Measurements from ENCODE around the gene ZFP64.
A peak's percentile ranks its signal among the peaks of the same experiment; 100 is the strongest.
"Not testable (repeated sequence)": the region's sequence is repeated elsewhere in the genome, so short reads cannot be mapped to it uniquely, and the experiment has no call there.

Gene ZFP64

GRCh38 chr20:52191132-52191915 lies at the start of gene ZFP64:
Gene ZFP64, minus strand, starts transcription at chr20:52191779. Its CDS starts 143 bp downstream, at chr20:52191636.
- peak; percentile 78 for DNase-seq

- no peak for DNase-seq
Observed at GRCh38 chr20:52240802-52241201, 49.2 kb upstream of the ZFP64 start.

- DNase-seq: no peak
Observed at GRCh38 chr20:52239102-52239501, 47.5 kb upstream of the ZFP64 start.

- DNase-seq: no peak
Observed at GRCh38 chr20:52236292-52236691, 44.7 kb upstream of the ZFP64 start.

GRCh38 chr20:52235129-52235528 lies 43.5 kb upstream of the ZFP64 start:
- DNase-seq: no peak

GRCh38 chr20:52234302-52235045 lies 42.9 kb upstream of the ZFP64 start:
- no peak for DNase-seq

GRCh38 chr20:52231230-52231746 lies 39.7 kb upstream of the ZFP64 start:
- DNase-seq: no peak

GRCh38 chr20:52230409-52230808 lies 38.8 kb upstream of the ZFP64 start:
- DNase-seq: no peak

- not testable (repeated sequence) for DNase-seq
Observed at GRCh38 chr20:52229346-52229745, 37.8 kb upstream of the ZFP64 start.

GRCh38 chr20:52226370-52226769 lies 34.8 kb upstream of the ZFP64 start:
- DNase-seq: no peak

- DNase-seq: no peak
Observed at GRCh38 chr20:52224920-52225319, 33.3 kb upstream of the ZFP64 start.

GRCh38 chr20:52221362-52221761 lies 29.8 kb upstream of the ZFP64 start:
- DNase-seq: not testable (repeated sequence)

- not testable (repeated sequence) for DNase-seq
Observed at GRCh38 chr20:52220891-52221290, 29.3 kb upstream of the ZFP64 start.

- peak; percentile 15 for DNase-seq
Observed at GRCh38 chr20:52219441-52219840, 27.9 kb upstream of the ZFP64 start.

GRCh38 chr20:52217689-52218395 lies 26.3 kb upstream of the ZFP64 start:
- DNase-seq: no peak

- DNase-seq: no peak
Observed at GRCh38 chr20:52213995-52214394, 22.4 kb upstream of the ZFP64 start.

GRCh38 chr20:52212943-52213342 lies 21.4 kb upstream of the ZFP64 start:
- no peak for DNase-seq

GRCh38 chr20:52210037-52210990 lies 18.7 kb upstream of the ZFP64 start:
- no peak for DNase-seq

- no peak for DNase-seq
Observed at GRCh38 chr20:52209154-52209571, 17.6 kb upstream of the ZFP64 start.

- DNase-seq: no peak
Observed at GRCh38 chr20:52207020-52207810, 15.6 kb upstream of the ZFP64 start.

- DNase-seq: no peak
Observed at GRCh38 chr20:52204136-52204535, 12.6 kb upstream of the ZFP64 start.
